ENCODE data around the gene S100A11. TPM values are rescaled to one million over a fixed set of nuclear protein-coding genes. Genes with fewer than 3 reads are reported as not detected.

Gene S100A11
- total and polyA plus RNA-seq, 9 of the 15 experiments (the other 6 are each of a cell fraction or from before 2014, with no cell fraction given): 131 to 808 (median 235) TPM

DNA sequence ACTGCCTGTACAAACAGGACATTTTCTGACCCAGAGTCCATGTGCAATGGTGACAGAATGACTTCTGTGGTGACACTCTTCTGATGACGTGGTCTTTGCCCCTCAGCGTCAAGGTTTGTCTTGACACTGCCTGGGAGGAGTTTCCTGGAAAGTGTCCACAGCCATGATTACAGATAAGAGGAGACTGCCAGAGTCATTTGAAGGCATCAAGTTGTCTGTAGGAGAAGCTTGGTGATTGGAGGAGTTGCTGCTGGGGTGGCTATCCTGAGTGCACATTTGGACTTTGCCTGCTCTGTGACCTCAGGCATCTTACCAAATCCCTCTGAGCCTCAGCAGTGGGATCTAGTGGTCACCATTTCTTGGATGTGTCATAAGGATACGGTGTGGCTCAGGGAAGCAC is 34.3 kb upstream of the S100A11 start:
- H3K79me2 ChIP-seq (ENCODE audit: control insufficient read depth, insufficient read depth, low read length): no peaks in the 10 kb centered on the region
- H3K9me3 ChIP-seq (replicated peaks; ENCODE audit: control insufficient read depth, insufficient read depth, low read depth, low read length): no peaks in the 10 kb centered on the region
- H3K4me1 ChIP-seq (replicated peaks in 1 of 2; ENCODE audit: control insufficient read depth in 2 of 2, insufficient read depth in 2 of 2, low read length in 2 of 2): peaks cover 9 to 17% of the 10 kb centered on the region in 2 experiments
- H4K20me1 ChIP-seq (replicated peaks; ENCODE audit: control insufficient read depth, insufficient read depth, low read length): no peaks in the 10 kb centered on the region
- H3K9me1 ChIP-seq (ENCODE audit: control insufficient read depth, insufficient read depth, low read length): no peaks in the 10 kb centered on the region
- no peaks in the 10 kb centered on the region; a peak in 2 of 5 replicates for H3K27me3 ChIP-seq (ENCODE audit: control insufficient read depth in 2 of 2, insufficient read depth in 2 of 2, low read length in 2 of 2)
- POLR2A ChIA-PET: interaction anchor here (0.6 to 1.0 kb wide), 6 partner anchors 9 to 380 kb away, joined by 3 to 5 read pairs (median 3); no protein-coding TSS in a partner anchor
- H3K36me3 ChIP-seq (ENCODE audit: control insufficient read depth, insufficient read depth, low read length): no peaks in the 10 kb centered on the region
- DNase-seq (ENCODE audit: extremely low read depth in 1 of 4, low spot score in 3 of 4) (peak; percentile 57 to 88 (median 76)), ATAC-seq (peak; percentile 96), FAIRE-seq (peak; percentile 99)
- WGBS (ENCODE audit: insufficient coverage, low coverage, missing lambda C conversion rate): 4% methylated on average over 3 of the region's 3 CpGs
- H2AFZ ChIP-seq (ENCODE audit: low read depth, low read length): peak overlapping the region; percentile 88
- in situ Hi-C loops (cut with MboI) (no loop called here), intact Hi-C loops (cut with micrococcal nuclease) (no loop called here)
- no peak overlapping the region for H3K4me3 ChIP-seq
- peak overlapping the region; percentile 54 for H3K27ac ChIP-seq (ENCODE audit: extremely low read depth, low read depth, low read length)
- no peak overlapping the region; a peak in 1 of 4 replicates for H3K9ac ChIP-seq (ENCODE audit: insufficient read depth in 1 of 2, low read depth in 2 of 2, low read length in 2 of 2)
- peak overlapping the region; percentile 67 for H3K4me2 ChIP-seq (ENCODE audit: insufficient read depth, low read length)
- no TSS peak for BruUV-seq (replicated peaks)
- CTCF ChIA-PET (ENCODE audit: low intra/inter-chr PET ratio): no interaction called here
- TF ChIP-seq, protein P1, sequence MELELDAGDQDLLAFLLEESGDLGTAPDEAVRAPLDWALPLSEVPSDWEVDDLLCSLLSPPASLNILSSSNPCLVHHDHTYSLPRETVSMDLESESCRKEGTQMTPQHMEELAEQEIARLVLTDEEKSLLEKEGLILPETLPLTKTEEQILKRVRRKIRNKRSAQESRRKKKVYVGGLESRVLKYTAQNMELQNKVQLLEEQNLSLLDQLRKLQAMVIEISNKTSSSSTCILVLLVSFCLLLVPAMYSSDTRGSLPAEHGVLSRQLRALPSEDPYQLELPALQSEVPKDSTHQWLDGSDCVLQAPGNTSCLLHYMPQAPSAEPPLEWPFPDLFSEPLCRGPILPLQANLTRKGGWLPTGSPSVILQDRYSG (tag; conservative IDR thresholded peaks at IDR 0.05; ENCODE audit: low read depth): no peak; the same call in 1 of the 2 replicates
- peak; percentile 63; the same call in 1 of the 2 replicates for TF ChIP-seq JUN (IDR thresholded peaks at IDR 0.05; ENCODE audit: borderline replicate concordance, low read depth, low read length)
- no peak for TF ChIP-seq JUN (CRISPR knock-in tag; IDR thresholded peaks at IDR 0.05; ENCODE audit: borderline replicate concordance)
- TF ChIP-seq EP300 (IDR thresholded peaks at IDR 0.05; ENCODE audit: low read length): 0 out of 2 replicates have a peak, but pooled peaks have one; percentile 16
- no peak for TF ChIP-seq NFATC3 (IDR thresholded peaks at IDR 0.05)
- peak; percentile 62; the same call in 1 of the 2 replicates for TF ChIP-seq KHSRP (IDR thresholded peaks at IDR 0.05)
- TF ChIP-seq, protein P2, sequence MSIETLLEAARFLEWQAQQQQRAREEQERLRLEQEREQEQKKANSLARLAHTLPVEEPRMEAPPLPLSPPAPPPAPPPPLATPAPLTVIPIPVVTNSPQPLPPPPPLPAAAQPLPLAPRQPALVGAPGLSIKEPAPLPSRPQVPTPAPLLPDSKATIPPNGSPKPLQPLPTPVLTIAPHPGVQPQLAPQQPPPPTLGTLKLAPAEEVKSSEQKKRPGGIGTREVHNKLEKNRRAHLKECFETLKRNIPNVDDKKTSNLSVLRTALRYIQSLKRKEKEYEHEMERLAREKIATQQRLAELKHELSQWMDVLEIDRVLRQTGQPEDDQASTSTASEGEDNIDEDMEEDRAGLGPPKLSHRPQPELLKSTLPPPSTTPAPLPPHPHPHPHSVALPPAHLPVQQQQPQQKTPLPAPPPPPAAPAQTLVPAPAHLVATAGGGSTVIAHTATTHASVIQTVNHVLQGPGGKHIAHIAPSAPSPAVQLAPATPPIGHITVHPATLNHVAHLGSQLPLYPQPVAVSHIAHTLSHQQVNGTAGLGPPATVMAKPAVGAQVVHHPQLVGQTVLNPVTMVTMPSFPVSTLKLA (conservative IDR thresholded peaks at IDR 0.05): peak in 1 of 2 experiments; percentile 50; a peak in 2 of 4 replicates
- peak in 1 of 2 experiments; percentile 70; a peak in 2 of 4 replicates for TF ChIP-seq TBL1XR1 (IDR thresholded peaks at IDR 0.05; ENCODE audit: low read length in 2 of 2)
- TF ChIP-seq YBX1 (IDR thresholded peaks at IDR 0.05): no peak
- TF ChIP-seq, protein P3, sequence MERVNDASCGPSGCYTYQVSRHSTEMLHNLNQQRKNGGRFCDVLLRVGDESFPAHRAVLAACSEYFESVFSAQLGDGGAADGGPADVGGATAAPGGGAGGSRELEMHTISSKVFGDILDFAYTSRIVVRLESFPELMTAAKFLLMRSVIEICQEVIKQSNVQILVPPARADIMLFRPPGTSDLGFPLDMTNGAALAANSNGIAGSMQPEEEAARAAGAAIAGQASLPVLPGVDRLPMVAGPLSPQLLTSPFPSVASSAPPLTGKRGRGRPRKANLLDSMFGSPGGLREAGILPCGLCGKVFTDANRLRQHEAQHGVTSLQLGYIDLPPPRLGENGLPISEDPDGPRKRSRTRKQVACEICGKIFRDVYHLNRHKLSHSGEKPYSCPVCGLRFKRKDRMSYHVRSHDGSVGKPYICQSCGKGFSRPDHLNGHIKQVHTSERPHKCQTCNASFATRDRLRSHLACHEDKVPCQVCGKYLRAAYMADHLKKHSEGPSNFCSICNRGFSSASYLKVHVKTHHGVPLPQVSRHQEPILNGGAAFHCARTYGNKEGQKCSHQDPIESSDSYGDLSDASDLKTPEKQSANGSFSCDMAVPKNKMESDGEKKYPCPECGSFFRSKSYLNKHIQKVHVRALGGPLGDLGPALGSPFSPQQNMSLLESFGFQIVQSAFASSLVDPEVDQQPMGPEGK (CRISPR knock-in tag; IDR thresholded peaks at IDR 0.05; ENCODE audit: borderline replicate concordance): no peak
- TF ChIP-seq CC2D1A (IDR thresholded peaks at IDR 0.05): peak; percentile 72; the same call in 1 of the 2 replicates
- no peak for TF ChIP-seq NR3C1 (CRISPR knock-in tag; IDR thresholded peaks at IDR 0.05)
- peak; percentile 67 for TF ChIP-seq ZFP36 (IDR thresholded peaks at IDR 0.05; ENCODE audit: low read depth, low read length, partially characterized antibody)
- no peak for TF ChIP-seq SNRNP70 (optimal IDR thresholded peaks at IDR 0.05; ENCODE audit: low read depth, low read length)
- TF ChIP-seq, protein P4, sequence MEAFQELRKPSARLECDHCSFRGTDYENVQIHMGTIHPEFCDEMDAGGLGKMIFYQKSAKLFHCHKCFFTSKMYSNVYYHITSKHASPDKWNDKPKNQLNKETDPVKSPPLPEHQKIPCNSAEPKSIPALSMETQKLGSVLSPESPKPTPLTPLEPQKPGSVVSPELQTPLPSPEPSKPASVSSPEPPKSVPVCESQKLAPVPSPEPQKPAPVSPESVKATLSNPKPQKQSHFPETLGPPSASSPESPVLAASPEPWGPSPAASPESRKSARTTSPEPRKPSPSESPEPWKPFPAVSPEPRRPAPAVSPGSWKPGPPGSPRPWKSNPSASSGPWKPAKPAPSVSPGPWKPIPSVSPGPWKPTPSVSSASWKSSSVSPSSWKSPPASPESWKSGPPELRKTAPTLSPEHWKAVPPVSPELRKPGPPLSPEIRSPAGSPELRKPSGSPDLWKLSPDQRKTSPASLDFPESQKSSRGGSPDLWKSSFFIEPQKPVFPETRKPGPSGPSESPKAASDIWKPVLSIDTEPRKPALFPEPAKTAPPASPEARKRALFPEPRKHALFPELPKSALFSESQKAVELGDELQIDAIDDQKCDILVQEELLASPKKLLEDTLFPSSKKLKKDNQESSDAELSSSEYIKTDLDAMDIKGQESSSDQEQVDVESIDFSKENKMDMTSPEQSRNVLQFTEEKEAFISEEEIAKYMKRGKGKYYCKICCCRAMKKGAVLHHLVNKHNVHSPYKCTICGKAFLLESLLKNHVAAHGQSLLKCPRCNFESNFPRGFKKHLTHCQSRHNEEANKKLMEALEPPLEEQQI (IDR thresholded peaks at IDR 0.05): no peak
- TF ChIP-seq ZNF146 (CRISPR knock-in tag; IDR thresholded peaks at IDR 0.05; ENCODE audit: unreplicated experiment): no peak
